HT-29 (cell line): Measurements from ENCODE around the gene UVSSA. TPM values are rescaled to one million over a fixed set of nuclear protein-coding genes. Genes with fewer than 3 reads are reported as not detected.
A peak's percentile ranks its signal among the peaks of the same experiment; 100 is the strongest.
"Not testable (repeated sequence)": the region's sequence is repeated elsewhere in the genome, so short reads cannot be mapped to it uniquely, and the experiment has no call there.

Source experiments
- DNase-seq: peaks from one replicate; pipeline ENCODE4 v3.0.0-alpha.2; 2015; ENCODE audit warnings: low spot score
- total RNA-seq: library from RNA; depleted of rRNA; stranded (reverse); fragments of >200 nt; shearing (Covaris generic); gene quantifications from 2 replicates; pipeline ENCODE4 v1.2.3, GENCODE V29; 2014

The UVSSA gene
- total RNA-seq, 1 experiment from 2014 or later: 21.7 TPM

- peak; percentile 88 for DNase-seq
Measured at GRCh38 chr4:1329408-1330371, 17.3 kb upstream of the UVSSA start.

GRCh38 chr4:1330761-1331590, 16.0 kb upstream of the UVSSA start:
- no peak for DNase-seq

DNA sequence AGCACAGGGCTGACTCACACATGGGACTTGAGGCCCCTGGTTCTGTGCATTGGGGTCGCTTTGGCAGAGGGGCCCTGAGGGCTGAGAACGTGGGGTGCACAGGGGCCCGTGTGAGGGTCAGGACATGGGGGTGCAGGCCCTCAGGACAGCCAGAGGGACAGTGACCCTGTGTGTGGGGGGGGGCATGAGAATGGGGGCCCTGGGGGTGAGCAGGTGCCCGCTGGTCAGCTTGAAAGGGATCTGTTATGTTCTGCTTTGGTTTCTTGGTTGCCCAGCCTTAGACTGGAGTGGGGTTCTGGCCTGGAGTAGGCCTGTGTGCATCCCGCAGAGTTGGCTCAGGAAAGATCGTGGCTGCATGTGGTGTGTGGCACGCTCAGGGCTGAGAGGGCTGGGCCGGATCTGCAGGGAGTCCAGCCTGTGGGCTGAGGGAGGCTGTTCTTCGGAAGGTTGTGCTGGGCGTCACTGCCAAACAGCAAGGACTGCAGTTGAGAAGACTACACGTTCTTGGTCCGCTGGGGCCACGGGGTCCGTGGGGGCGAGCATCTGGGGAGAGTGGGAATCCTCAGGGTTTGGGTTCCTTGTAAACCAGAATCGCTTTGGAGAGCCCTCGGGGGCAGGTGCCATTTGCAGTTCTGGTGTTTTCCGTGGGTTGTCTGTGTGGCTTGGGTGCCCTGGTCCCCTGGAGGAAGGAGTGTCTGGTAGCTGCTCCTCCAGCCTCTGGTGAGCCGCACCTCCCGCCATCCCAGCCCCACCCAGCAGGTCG, 15.2 kb upstream of the UVSSA start:
- DNase-seq: no peak

DNA sequence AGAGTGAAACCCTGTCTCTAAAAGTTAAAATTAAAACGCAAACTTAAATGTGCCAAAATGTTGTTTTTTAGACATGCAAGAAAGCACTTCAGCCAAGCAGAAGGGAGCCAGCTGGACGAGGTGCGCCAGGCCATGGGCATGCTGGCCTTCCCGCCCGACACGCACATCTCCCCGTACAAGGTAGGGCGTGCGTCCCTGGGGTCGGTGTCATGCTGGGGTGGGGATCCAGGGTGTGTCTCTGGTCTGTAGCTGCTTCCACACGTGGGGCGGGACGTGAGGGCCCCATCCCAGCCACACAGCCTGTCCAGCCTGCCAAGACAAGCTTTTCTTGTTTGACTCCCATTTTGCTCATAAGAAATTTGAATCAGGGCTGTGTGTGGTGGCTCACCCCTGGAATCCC, 14.3 kb upstream of the UVSSA start:
- DNase-seq: no peak

- no peak for DNase-seq
Measured at GRCh38 chr4:1333256-1333655, 13.8 kb upstream of the UVSSA start.

DNA sequence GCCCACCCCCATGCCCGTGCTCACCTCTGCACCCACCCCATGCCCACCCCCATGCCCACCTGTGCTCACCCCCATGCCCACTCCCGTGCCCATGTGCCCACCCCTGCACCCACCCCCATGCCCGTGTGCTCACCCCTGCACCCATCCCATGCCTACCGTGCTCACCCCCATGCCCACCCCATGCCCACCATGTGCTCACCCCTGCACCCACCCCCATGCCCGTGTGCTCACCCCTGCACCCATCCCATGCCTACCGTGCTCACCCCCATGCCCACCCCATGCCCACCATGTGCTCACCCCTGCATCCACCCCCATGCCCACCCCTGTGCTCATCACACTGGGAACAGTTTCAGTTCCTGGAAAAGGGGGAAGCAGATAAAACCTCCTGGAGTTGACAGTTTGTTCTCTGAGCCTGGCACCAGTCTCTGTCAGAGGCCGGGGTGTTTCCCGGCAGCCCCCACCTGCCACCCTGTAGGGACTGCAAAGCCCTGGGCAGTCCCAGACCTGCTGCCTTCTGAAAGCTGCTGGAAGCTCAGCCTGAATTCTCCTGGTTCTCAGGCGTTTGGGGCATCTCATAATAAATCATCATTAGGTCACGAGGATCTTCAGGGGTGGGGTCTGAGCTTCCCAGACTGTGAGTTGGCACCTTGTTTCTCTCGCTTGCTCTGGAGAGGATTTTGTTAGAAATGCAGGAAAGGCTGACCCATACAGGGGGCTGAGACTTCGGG, 13.0 kb upstream of the UVSSA start:
- not testable (repeated sequence) for DNase-seq

DNA sequence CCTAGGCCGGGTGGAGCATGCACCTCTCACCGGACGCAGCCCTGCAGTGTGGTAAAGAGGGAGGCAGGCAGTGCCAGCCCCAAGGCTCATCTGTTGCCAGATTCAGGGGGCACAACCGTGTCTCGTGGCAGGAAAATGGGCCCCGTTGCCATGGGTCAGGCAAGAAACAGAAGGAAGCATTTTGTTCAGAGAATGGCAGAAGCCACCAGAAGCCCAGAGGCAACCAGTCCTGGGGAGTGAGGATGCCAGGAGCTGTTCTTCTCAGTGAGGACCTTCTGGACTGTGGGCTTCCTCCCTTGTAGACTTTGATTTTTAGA, 12.5 kb upstream of the UVSSA start:
- no peak for DNase-seq

GRCh38 chr4:1335193-1335883, 11.7 kb upstream of the UVSSA start:
- DNase-seq: not testable (repeated sequence)

- no peak for DNase-seq
Measured at GRCh38 chr4:1336088-1336491, 10.9 kb upstream of the UVSSA start.

DNA sequence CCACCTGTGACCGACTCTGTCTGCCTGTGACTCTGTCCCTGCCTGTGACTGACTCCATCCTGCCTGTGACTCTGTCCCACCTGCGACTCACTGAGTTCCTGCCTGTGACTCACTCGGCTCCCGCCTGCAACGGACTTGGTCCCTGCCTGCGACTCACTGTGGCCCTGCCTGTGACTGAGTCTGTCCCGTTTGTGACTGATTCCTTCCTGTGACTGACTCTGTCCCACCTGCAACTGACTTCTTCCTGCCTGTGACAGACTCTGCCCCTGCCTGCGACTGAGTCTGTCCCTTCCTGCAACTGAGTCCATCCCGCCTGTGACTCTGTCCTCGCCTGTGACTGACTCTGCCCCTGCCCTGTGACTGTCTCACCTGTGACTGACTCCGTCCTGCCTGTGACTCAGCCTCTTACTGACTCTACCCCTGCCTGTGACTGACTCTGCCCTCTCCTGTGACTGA, 9.6 kb upstream of the UVSSA start:
- DNase-seq: peak; percentile 88

GRCh38 chr4:1337951-1338751, 8.9 kb upstream of the UVSSA start:
- no peak for DNase-seq

GRCh38 chr4:1338752-1339414, 8.1 kb upstream of the UVSSA start:
- DNase-seq: peak; percentile 84

DNA sequence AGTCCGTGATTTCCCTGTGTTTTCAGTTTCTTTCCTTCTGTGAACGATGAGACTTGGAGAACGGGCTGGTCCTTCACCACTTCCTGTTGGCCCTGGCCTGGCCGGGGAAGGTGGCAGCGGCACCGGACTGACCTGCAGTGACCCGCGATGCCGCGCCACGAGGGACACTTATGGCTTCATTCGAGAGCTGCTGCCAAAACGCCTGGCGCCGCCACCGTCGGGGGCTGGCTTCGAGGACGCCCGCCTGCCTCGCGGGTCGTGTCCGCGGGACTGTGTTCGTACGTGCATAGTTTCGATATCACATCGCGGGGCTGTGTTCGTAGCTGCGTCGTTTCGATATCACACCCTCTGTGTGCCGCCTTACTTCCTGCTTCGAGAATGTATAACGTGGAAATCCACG, 7.5 kb upstream of the UVSSA start:
- no peak for DNase-seq

GRCh38 chr4:1340181-1340747, 6.7 kb upstream of the UVSSA start:
- no peak for DNase-seq

- no peak for DNase-seq
Measured at GRCh38 chr4:1340861-1341260, 6.1 kb upstream of the UVSSA start.

GRCh38 chr4:1342003-1342402, 5.0 kb upstream of the UVSSA start:
- no peak for DNase-seq

GRCh38 chr4:1344696-1345095, 2.3 kb upstream of the UVSSA start:
- DNase-seq: no peak

GRCh38 chr4:1345903-1346780, 866 bp upstream of the UVSSA start:
- peak; percentile 54 for DNase-seq
